ENCODE results near the gene SPOP. TPM values are rescaled to one million over a fixed set of nuclear protein-coding genes. Genes with fewer than 3 reads are reported as not detected.

SPOP gene
- total RNA-seq, 1 donor from 2014 or later = 48.6 TPM

DNA sequence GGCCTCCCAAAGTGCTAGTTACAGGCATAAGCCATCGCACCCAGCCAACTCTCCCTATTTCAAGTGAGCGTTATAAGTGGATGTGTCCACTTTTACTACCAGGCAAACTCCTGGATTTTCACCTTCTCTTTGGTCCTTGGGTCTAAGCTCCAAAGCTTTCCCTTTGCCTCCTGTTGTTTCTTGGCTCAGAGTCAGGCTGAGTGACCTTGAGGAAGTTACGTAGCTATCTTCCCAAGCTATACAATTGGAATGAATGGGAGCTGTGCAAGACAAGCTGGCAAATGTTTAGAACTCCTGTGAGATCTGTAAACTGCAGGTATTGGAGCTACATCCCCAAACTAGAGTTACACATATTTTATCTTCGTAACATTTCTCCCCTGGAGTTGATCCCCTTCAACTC, 81.9 kb downstream of the SPOP start:
- no peaks in the 10 kb centered on the region for H3K27me3 ChIP-seq (ENCODE audit: insufficient read depth, low read length)
- Mint-ChIP-seq H3K4me1 (ENCODE audit: low read depth, unreplicated experiment) (peaks cover 4% of the 10 kb centered on the region), H3K4me3 (ENCODE audit: unreplicated experiment) (no peak overlapping the region), H3K27me3 (ENCODE audit: low read depth, unreplicated experiment) (no peaks in the 10 kb centered on the region), H3K9me3 (ENCODE audit: unreplicated experiment) (peaks cover 1% of the 10 kb centered on the region), H3K36me3 (ENCODE audit: low read depth, unreplicated experiment) (peaks cover 28% of the 10 kb centered on the region), H3K27ac (ENCODE audit: unreplicated experiment) (no peak overlapping the region)
- H3K4me2 ChIP-seq (ENCODE audit: low read length) = no peak overlapping the region
- DNase-seq (ENCODE audit: low read depth) (no peak), FAIRE-seq (no peak)
- TF ChIP-seq CTCF (IDR thresholded peaks at IDR 0.05; ENCODE audit: insufficient read depth, low read depth, low read length) = no peak
- TF ChIP-seq EZH2 (IDR thresholded peaks at IDR 0.05; ENCODE audit: insufficient read depth, low read length) = no peak
- no peaks in the 10 kb centered on the region for H3K79me2 ChIP-seq (ENCODE audit: insufficient read depth, low read length)
- H4K20me1 ChIP-seq (ENCODE audit: insufficient read depth, low read length) = no peaks in the 10 kb centered on the region
- peaks cover 6% of the 10 kb centered on the region for H3K4me1 ChIP-seq (ENCODE audit: insufficient read depth, low read length)
- H3K9me3 ChIP-seq (ENCODE audit: insufficient read depth, low read depth, low read length) = no peaks in the 10 kb centered on the region
- no peak overlapping the region for H3K27ac ChIP-seq (ENCODE audit: low read depth, low read length)
- peaks cover 33% of the 10 kb centered on the region for H3K36me3 ChIP-seq (ENCODE audit: insufficient read depth, low read length)
- H3K4me3 ChIP-seq (ENCODE audit: insufficient read depth, low read depth, low read length) = no peak overlapping the region
- no peak overlapping the region for H2AFZ ChIP-seq (ENCODE audit: low read depth, low read length)
- no peak overlapping the region for H3K9ac ChIP-seq (ENCODE audit: low read length)

DNA sequence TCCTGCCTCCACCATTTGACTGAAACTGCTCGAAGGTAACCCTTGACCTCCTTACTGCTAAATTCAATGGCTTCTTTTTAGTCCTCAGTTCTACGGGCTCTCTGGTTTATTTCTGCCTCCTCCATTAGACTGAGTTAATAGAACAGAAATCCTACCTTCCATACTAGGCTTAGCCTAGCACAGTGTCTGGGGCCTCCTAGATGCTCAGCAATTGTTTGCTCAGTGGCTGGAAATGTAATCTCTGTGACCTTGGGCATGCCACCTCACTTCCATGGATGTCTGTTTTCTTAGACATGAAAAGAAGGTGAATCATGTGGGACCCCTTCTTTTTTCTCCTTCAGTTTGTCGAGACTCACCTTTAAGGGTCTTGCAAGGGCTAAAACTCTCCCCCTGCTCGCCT, 82.6 kb downstream of the SPOP start:
- no peaks in the 10 kb centered on the region for H3K9me3 ChIP-seq (ENCODE audit: insufficient read depth, low read depth, low read length)
- H3K27ac ChIP-seq (ENCODE audit: low read depth, low read length) = no peak overlapping the region
- no peaks in the 10 kb centered on the region for H4K20me1 ChIP-seq (ENCODE audit: insufficient read depth, low read length)
- H3K27me3 Mint-ChIP-seq (ENCODE audit: low read depth, unreplicated experiment) = no peaks in the 10 kb centered on the region
- H3K4me3 Mint-ChIP-seq (ENCODE audit: unreplicated experiment) = no peak overlapping the region
- no peaks in the 10 kb centered on the region for H3K4me1 Mint-ChIP-seq (ENCODE audit: low read depth, unreplicated experiment)
- TF ChIP-seq CTCF (IDR thresholded peaks at IDR 0.05; ENCODE audit: insufficient read depth, low read depth, low read length) (no peak), EZH2 (IDR thresholded peaks at IDR 0.05; ENCODE audit: insufficient read depth, low read length) (no peak)
- no peaks in the 10 kb centered on the region for H3K4me1 ChIP-seq (ENCODE audit: insufficient read depth, low read length)
- DNase-seq (ENCODE audit: low read depth) (no peak), FAIRE-seq (no peak)
- peaks cover 33% of the 10 kb centered on the region for H3K36me3 Mint-ChIP-seq (ENCODE audit: low read depth, unreplicated experiment)
- no peak overlapping the region for H3K27ac Mint-ChIP-seq (ENCODE audit: unreplicated experiment)
- H3K4me2 ChIP-seq (ENCODE audit: low read length) = no peak overlapping the region
- H3K36me3 ChIP-seq (ENCODE audit: insufficient read depth, low read length) = peaks cover 28% of the 10 kb centered on the region
- H3K9me3 Mint-ChIP-seq (ENCODE audit: unreplicated experiment) = peaks cover 1% of the 10 kb centered on the region
- H3K4me3 ChIP-seq (ENCODE audit: insufficient read depth, low read depth, low read length) = no peak overlapping the region
- H3K79me2 ChIP-seq (ENCODE audit: insufficient read depth, low read length) = no peaks in the 10 kb centered on the region
- H3K9ac ChIP-seq (ENCODE audit: low read length) = no peak overlapping the region
- no peaks in the 10 kb centered on the region for H3K27me3 ChIP-seq (ENCODE audit: insufficient read depth, low read length)
- no peak overlapping the region for H2AFZ ChIP-seq (ENCODE audit: low read depth, low read length)

DNA sequence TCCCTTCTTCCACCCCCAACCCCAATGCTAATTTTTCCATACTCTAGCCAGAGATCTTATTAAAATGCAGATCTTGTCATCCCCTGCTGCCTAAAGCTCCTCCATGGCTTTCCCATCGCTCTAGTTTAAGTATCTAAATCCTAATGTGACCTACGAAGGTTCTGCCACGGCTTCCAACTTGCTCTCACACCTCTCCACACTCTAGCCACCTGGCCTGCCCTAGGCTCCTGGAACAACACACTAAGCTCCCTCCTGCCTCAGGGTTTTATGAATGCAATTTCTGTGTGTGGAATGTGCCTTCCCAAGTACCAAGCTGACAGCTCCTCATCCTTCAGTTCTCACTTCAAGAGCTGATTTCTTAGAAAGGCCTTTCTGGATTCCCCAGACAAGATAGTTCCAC, 85.6 kb downstream of the SPOP start:
- no peaks in the 10 kb centered on the region for H3K9me3 ChIP-seq (ENCODE audit: insufficient read depth, low read depth, low read length)
- no peak for DNase-seq (ENCODE audit: low read depth)
- no peak overlapping the region for H3K4me3 ChIP-seq (ENCODE audit: insufficient read depth, low read depth, low read length)
- peaks cover 1% of the 10 kb centered on the region for H3K9me3 Mint-ChIP-seq (ENCODE audit: unreplicated experiment)
- H3K4me1 ChIP-seq (ENCODE audit: insufficient read depth, low read length) = peaks cover 8% of the 10 kb centered on the region
- H3K4me1 Mint-ChIP-seq (ENCODE audit: low read depth, unreplicated experiment) = no peaks in the 10 kb centered on the region
- no peaks in the 10 kb centered on the region for H4K20me1 ChIP-seq (ENCODE audit: insufficient read depth, low read length)
- no peak for FAIRE-seq
- H3K9ac ChIP-seq (ENCODE audit: low read length) = no peak overlapping the region
- H3K4me2 ChIP-seq (ENCODE audit: low read length) = no peak overlapping the region
- no peak for TF ChIP-seq CTCF (IDR thresholded peaks at IDR 0.05; ENCODE audit: insufficient read depth, low read depth, low read length)
- no peak for TF ChIP-seq EZH2 (IDR thresholded peaks at IDR 0.05; ENCODE audit: insufficient read depth, low read length)
- no peak overlapping the region for H3K27ac Mint-ChIP-seq (ENCODE audit: unreplicated experiment)
- no peaks in the 10 kb centered on the region for H3K79me2 ChIP-seq (ENCODE audit: insufficient read depth, low read length)
- no peaks in the 10 kb centered on the region for H3K27me3 Mint-ChIP-seq (ENCODE audit: low read depth, unreplicated experiment)
- peaks cover 32% of the 10 kb centered on the region for H3K36me3 Mint-ChIP-seq (ENCODE audit: low read depth, unreplicated experiment)
- H3K27ac ChIP-seq (ENCODE audit: low read depth, low read length) = no peak overlapping the region
- H3K4me3 Mint-ChIP-seq (ENCODE audit: unreplicated experiment) = no peak overlapping the region
- H3K27me3 ChIP-seq (ENCODE audit: insufficient read depth, low read length) = no peaks in the 10 kb centered on the region
- peaks cover 12% of the 10 kb centered on the region for H3K36me3 ChIP-seq (ENCODE audit: insufficient read depth, low read length)
- H2AFZ ChIP-seq (ENCODE audit: low read depth, low read length) = no peak overlapping the region
